GM19328 (cell line): Measurements from ENCODE around the gene MOK.

Experiments used
- ATAC-seq: cut with Tn5 transposase; IDR thresholded peaks from one replicate; pipeline ENCODE4 v1.9.1; 2021; ENCODE audit warnings: mild to moderate bottlenecking, moderate library complexity; ENCODE audit not compliant: unreplicated experiment

The MOK gene

DNA sequence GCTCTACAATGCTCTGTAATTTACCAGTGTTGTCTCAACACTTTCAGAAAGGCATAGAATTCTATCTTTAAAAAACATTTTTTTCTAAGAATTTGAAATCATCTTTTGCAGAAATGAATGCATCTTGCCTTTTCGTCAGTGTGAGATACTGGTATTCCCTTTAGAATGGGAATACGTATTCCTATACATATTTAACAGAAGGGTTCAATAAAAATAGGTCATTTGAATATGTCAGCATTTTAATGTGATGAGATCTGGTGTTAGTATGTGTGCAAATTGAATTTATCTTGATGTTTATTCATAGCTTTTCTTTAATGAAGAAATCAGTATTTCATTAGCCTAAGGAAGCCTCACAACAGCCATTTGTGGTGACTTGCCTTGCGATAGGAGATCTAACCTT is 121.1 kb downstream of the MOK start:
- no peak for ATAC-seq

DNA sequence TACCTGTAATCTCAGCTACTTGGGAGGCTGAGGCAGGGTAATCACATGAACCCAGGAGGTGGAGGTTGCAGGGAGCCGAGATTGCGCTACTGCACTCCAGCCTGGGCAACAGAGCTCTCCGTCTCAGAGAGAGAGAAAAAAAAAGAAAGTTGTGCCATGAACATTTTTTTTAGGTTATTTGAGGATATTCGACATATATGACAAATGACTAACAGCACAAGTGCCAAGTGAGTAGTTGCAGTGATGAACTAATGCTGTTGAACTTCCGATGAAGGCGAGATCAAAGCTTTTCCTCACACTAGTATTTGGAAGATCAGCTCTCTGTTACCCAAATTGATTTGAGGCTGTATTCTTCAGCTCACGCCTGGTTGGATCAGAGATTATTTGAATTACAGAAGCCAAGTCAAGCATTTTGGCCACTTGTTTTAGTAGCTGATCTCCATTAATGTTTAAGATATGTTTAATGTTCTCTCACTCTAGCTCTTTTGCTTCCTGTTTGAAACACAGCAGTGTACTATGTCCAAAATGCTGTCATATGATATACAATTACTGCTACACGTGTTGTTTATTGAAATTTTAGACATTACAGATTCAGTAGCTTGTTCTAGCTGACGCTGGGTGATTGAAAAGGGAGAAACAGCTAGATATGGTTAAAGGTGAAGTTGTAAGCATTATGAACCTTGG is 121.9 kb downstream of the MOK start:
- no peak for ATAC-seq

GRCh38 chr14:102182190-102182589 is 122.8 kb downstream of the MOK start:
- ATAC-seq = no peak

- ATAC-seq = no peak
Observed at GRCh38 chr14:102181187-102181586, 123.8 kb downstream of the MOK start.

DNA sequence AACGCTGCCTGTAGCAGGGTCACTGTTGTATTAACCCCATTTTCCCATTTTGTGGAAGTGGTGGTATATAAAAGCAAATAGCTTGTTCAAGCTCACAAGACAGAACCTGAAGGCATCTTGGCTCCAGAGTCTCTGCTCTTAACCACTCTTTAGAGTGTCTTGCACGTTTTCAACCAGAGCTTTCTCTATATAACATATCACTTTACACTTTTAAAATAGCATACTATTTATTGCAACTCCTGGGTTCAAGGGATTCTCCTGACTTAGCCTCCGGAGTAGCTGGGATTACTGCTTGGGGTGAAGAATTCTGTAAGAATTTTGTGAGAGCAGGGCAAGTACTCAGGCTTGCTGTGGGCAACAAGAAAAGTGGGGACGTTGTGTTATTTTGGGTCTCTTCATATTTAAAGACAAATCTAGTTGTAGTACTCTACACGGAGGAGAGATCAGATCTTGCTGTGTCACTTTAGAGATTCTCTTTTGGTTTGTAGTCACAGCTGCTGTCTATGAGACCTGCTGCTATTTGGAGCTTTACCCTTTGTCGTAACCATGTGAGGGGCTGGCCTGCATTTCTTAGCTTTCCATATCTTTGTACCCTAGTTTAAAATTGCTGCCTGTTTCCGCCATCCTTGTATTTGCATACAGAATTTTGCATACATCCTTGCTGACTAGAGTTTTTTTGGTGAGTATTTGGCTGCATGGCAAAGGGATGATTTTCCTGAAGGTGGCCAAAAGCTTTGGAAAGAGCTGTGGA is 124.5 kb downstream of the MOK start:
- no peak for ATAC-seq
